Measurements from ENCODE around the gene SLC35D3.

The SLC35D3 gene

DNA sequence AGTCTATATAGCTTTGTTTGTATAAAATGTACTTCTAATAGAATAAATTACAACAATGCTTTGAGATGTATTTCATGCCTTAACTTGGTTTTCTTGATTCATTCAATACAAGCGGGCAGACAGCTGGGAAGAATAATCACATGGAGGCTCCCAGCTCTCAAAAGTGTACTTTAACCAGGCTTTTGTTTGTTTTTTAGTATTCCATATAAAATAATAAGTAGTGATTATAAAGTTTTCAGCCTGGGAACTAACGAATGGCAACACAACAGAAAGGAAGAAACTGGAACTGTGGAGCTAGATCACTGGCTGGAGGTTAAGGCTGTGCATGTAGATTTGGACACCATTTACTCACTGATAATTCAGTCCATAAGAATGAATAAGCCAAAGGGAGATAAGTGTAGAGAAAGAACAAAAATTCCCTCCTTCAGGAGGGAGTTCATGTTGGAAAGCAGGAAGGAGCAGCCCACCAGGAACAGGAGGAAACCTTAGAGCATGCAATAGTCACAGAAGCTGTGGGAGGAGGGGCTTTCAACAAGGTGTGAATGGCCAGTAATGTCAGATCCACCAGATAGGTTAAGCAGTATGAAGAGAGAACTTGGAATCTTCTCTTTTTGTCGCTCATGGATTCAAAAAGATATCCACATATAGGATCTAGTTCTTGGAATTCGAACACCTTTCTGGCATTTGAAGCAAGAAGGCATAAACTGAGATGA is 41.2 kb upstream of the SLC35D3 start:
- Histone ChIP-seq H3K36me3 (ENCODE audit: insufficient read depth, low read length) (no peaks in the 10 kb centered on the region), H3K27ac (ENCODE audit: low read depth, low read length, poor library complexity, severe bottlenecking) (no peak overlapping the region), H3K4me3 (ENCODE audit: low read depth, low read length, poor library complexity, severe bottlenecking) (no peak overlapping the region), H3K4me1 (ENCODE audit: insufficient read depth, low read length, severe bottlenecking) (no peaks in the 10 kb centered on the region), H3K27me3 (ENCODE audit: insufficient read depth, low read length) (no peaks in the 10 kb centered on the region), H2AFZ (ENCODE audit: low read length) (no peak overlapping the region), H3K9me2 (ENCODE audit: low read depth, low read length) (no peaks in the 10 kb centered on the region), H3K9ac (ENCODE audit: low read length) (no peak overlapping the region), H3K9me3 (ENCODE audit: low read length) (no peaks in the 10 kb centered on the region), H3K79me2 (ENCODE audit: insufficient read depth, low read length) (no peaks in the 10 kb centered on the region), H3K4me2 (ENCODE audit: low read length) (no peak overlapping the region), H3F3A (ENCODE audit: insufficient read depth, low read length) (no peaks in the 10 kb centered on the region), H4K20me1 (ENCODE audit: insufficient read depth, low read length) (no peaks in the 10 kb centered on the region)
- no peak for TF ChIP-seq EZH2 (IDR thresholded peaks at IDR 0.05; ENCODE audit: borderline replicate concordance, low read length)
- TF ChIP-seq, protein P1, sequence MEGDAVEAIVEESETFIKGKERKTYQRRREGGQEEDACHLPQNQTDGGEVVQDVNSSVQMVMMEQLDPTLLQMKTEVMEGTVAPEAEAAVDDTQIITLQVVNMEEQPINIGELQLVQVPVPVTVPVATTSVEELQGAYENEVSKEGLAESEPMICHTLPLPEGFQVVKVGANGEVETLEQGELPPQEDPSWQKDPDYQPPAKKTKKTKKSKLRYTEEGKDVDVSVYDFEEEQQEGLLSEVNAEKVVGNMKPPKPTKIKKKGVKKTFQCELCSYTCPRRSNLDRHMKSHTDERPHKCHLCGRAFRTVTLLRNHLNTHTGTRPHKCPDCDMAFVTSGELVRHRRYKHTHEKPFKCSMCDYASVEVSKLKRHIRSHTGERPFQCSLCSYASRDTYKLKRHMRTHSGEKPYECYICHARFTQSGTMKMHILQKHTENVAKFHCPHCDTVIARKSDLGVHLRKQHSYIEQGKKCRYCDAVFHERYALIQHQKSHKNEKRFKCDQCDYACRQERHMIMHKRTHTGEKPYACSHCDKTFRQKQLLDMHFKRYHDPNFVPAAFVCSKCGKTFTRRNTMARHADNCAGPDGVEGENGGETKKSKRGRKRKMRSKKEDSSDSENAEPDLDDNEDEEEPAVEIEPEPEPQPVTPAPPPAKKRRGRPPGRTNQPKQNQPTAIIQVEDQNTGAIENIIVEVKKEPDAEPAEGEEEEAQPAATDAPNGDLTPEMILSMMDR (IDR thresholded peaks at IDR 0.05; ENCODE audit: low read length), result no peak

DNA sequence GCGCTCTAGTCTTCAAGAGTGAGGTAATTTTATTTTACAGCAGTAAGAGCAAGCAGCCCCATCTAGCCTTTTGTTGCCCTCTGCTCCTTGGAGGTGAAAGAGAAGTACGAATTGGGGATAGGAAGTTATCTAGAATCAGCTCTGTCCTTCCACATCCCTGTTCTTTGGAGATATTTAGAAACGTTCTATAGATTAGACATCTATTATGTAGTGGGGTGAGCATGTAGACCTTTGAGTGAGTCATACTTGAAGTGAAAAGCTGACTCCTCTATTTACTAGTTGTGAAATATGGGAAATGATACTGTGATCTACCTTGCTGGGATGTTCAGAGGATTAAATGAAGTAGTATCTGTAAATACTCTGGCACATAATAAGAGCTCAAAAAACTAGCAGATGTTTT is 36.0 kb upstream of the SLC35D3 start:
- no peak overlapping the region for H3K9ac ChIP-seq (ENCODE audit: low read length)

DNA sequence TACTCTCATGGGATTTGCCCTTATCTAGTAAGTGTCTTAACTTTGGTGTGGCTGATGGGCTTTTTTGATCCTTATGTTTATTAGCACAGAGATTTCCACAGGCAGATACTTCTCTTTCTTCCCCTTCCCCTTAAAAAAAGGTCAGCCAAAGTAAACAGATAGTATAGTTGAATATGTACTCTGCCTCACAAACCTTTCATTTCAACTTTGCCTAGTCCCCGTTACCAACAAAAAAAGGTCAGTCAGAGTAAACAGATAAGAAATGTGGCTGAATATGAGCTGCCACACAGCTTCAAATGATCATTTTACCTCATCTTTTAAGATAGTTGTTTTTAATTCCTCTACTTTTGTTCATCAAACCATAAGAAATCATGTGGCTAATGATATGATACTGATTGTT is 34.1 kb upstream of the SLC35D3 start:
- Histone ChIP-seq H3K9ac (ENCODE audit: low read length) (no peak overlapping the region), H3F3A (ENCODE audit: insufficient read depth, low read length) (no peaks in the 10 kb centered on the region), H3K27me3 (ENCODE audit: insufficient read depth, low read length) (no peaks in the 10 kb centered on the region), H3K27ac (ENCODE audit: low read depth, low read length, poor library complexity, severe bottlenecking) (no peak overlapping the region), H3K36me3 (ENCODE audit: insufficient read depth, low read length) (no peaks in the 10 kb centered on the region), H3K79me2 (ENCODE audit: insufficient read depth, low read length) (no peaks in the 10 kb centered on the region), H3K9me3 (ENCODE audit: low read length) (no peaks in the 10 kb centered on the region), H4K20me1 (ENCODE audit: insufficient read depth, low read length) (no peaks in the 10 kb centered on the region), H2AFZ (ENCODE audit: low read length) (no peak overlapping the region), H3K9me2 (ENCODE audit: low read depth, low read length) (no peaks in the 10 kb centered on the region), H3K4me3 (ENCODE audit: low read depth, low read length, poor library complexity, severe bottlenecking) (no peak overlapping the region), H3K4me1 (ENCODE audit: insufficient read depth, low read length, severe bottlenecking) (peaks cover 24% of the 10 kb centered on the region), H3K4me2 (ENCODE audit: low read length) (no peak overlapping the region)
- TF ChIP-seq, protein P1 (IDR thresholded peaks at IDR 0.05; ENCODE audit: low read length), result no peak
- TF ChIP-seq EZH2 (IDR thresholded peaks at IDR 0.05; ENCODE audit: borderline replicate concordance, low read length), result no peak

More for the DNA sequence above, 36.0 kb upstream of the SLC35D3 start:
- Histone ChIP-seq H3K9me2 (ENCODE audit: low read depth, low read length) (no peaks in the 10 kb centered on the region), H3K9me3 (ENCODE audit: low read length) (no peaks in the 10 kb centered on the region), H3K4me2 (ENCODE audit: low read length) (no peak overlapping the region), H3K79me2 (ENCODE audit: insufficient read depth, low read length) (no peaks in the 10 kb centered on the region), H3K27me3 (ENCODE audit: insufficient read depth, low read length) (no peaks in the 10 kb centered on the region), H3K27ac (ENCODE audit: low read depth, low read length, poor library complexity, severe bottlenecking) (no peak overlapping the region), H3K36me3 (ENCODE audit: insufficient read depth, low read length) (no peaks in the 10 kb centered on the region), H3K4me3 (ENCODE audit: low read depth, low read length, poor library complexity, severe bottlenecking) (no peak overlapping the region), H2AFZ (ENCODE audit: low read length) (no peak overlapping the region), H4K20me1 (ENCODE audit: insufficient read depth, low read length) (no peaks in the 10 kb centered on the region), H3F3A (ENCODE audit: insufficient read depth, low read length) (no peaks in the 10 kb centered on the region), H3K4me1 (ENCODE audit: insufficient read depth, low read length, severe bottlenecking) (peaks cover 24% of the 10 kb centered on the region)
- TF ChIP-seq, protein P1 (IDR thresholded peaks at IDR 0.05; ENCODE audit: low read length), result no peak
- TF ChIP-seq EZH2 (IDR thresholded peaks at IDR 0.05; ENCODE audit: borderline replicate concordance, low read length), result no peak

Measured in OCI-LY1 (cell line).